GM23338 (cell line): ENCODE measurements around the gene ANKRD63. TPM values are rescaled to one million over a fixed set of nuclear protein-coding genes. Genes with fewer than 3 reads are reported as not detected.

Source experiments
- ATAC-seq: fragments of 200-7000 bp; cut with Tn5 transposase; 3 replicates; pipeline ENCODE4 v1.9.1; 2020
- DNase-seq: peaks from one replicate; pipeline ENCODE4 v3.0.0-alpha.2; 2015; ENCODE audit warnings: low spot score
- H2AFZ ChIP-seq: fragments of 200-600 bp; sonication (generic); 2 replicates; pipeline ENCODE4 v1.8.0; 2016; ENCODE audit warnings: antibody characterized with exemption, mild to moderate bottlenecking, moderate library complexity
- H3F3A ChIP-seq: fragments of 200-600 bp; sonication (generic); replicated peaks from 2 replicates; pipeline ENCODE4 v1.8.0; 2017; ENCODE audit warnings: antibody characterized with exemption, mixed run types, low read depth
- H3K27ac ChIP-seq: fragments of 200-600 bp; sonication (generic); 2 replicates; pipeline ENCODE4 v1.6.1; 2016; ENCODE audit warnings: low read depth
- H3K27me3 ChIP-seq: fragments of 200-600 bp; sonication (generic); 2 replicates; pipeline ENCODE4 v1.8.0; 2016; ENCODE audit warnings: mild to moderate bottlenecking, mixed run types, moderate library complexity; ENCODE audit not compliant: insufficient read depth
- H3K36me3 ChIP-seq: fragments of 200-600 bp; sonication (generic); 2 replicates; pipeline ENCODE4 v1.8.0; 2016; ENCODE audit warnings: mild to moderate bottlenecking; ENCODE audit not compliant: insufficient read depth
- H3K4me1 ChIP-seq: fragments of 200-600 bp; sonication (generic); 2 replicates; pipeline ENCODE4 v1.8.0; 2016; ENCODE audit warnings: mild to moderate bottlenecking, moderate library complexity; ENCODE audit not compliant: insufficient read depth
- H3K4me2 ChIP-seq: fragments of 200-600 bp; sonication (generic); 2 replicates; pipeline ENCODE4 v1.7.1; 2017; ENCODE audit warnings: mixed run types
- H3K4me3 ChIP-seq: fragments of 200-600 bp; sonication (generic); 2 replicates; pipeline ENCODE4 v1.6.1; 2016; ENCODE audit warnings: mixed run types
- H3K79me2 ChIP-seq: fragments of 200-600 bp; sonication (generic); replicated peaks from 2 replicates; pipeline ENCODE4 v1.8.0; 2017; ENCODE audit warnings: mild to moderate bottlenecking; ENCODE audit not compliant: insufficient read depth
- H3K9me2 ChIP-seq: fragments of 200-600 bp; sonication (generic); 2 replicates; pipeline ENCODE4 v1.8.0; 2017; ENCODE audit not compliant: insufficient read depth
- H4K20me1 ChIP-seq: fragments of 200-600 bp; sonication (generic); replicated peaks from 2 replicates; pipeline ENCODE4 v1.8.0; 2017; ENCODE audit warnings: mild to moderate bottlenecking; ENCODE audit not compliant: insufficient read depth
- H3K27ac Mint-ChIP-seq: 2 replicates; pipeline ENCODE4 v1.8.0; 2020; ENCODE audit warnings: inconsistent platforms, mild to moderate bottlenecking, moderate library complexity, mixed read lengths
- H3K27me3 Mint-ChIP-seq: 3 replicates; pipeline ENCODE4 v1.8.0; 2022; ENCODE audit warnings: low read depth, mild to moderate bottlenecking, moderate library complexity, mixed read lengths, inconsistent platforms; ENCODE audit not compliant: insufficient read depth, poor library complexity
- H3K36me3 Mint-ChIP-seq: 3 replicates; pipeline ENCODE4 v1.8.0; 2021; ENCODE audit warnings: low read depth, mild to moderate bottlenecking, inconsistent platforms, moderate library complexity, mixed read lengths
- H3K4me1 Mint-ChIP-seq: 3 replicates; pipeline ENCODE4 v1.8.0; 2020; ENCODE audit warnings: mild to moderate bottlenecking, inconsistent platforms, mixed read lengths
- H3K4me3 Mint-ChIP-seq: 3 replicates; pipeline ENCODE4 v1.8.0; 2021; ENCODE audit warnings: moderate library complexity, mild to moderate bottlenecking, inconsistent platforms, mixed read lengths
- H3K9me3 Mint-ChIP-seq: 3 replicates; pipeline ENCODE4 v1.8.0; 2020; ENCODE audit warnings: moderate library complexity, mild to moderate bottlenecking, inconsistent platforms, mixed read lengths
- CREB1 ChIP-seq: fragments of 250-450 bp; sonication (Bioruptor Pico); IDR thresholded peaks from 2 replicates; pipeline ENCODE4 v1.5.0; 2020; ENCODE audit warnings: low read depth, mild to moderate bottlenecking, moderate library complexity
- EZH2 ChIP-seq: fragments of 200-600 bp; sonication (generic); IDR thresholded peaks from one replicate; pipeline ENCODE4 v1.8.0; 2017; ENCODE audit warnings: antibody characterized with exemption, mild to moderate bottlenecking, low read depth; ENCODE audit not compliant: unreplicated experiment
- JUNB ChIP-seq: IDR thresholded peaks from one replicate; pipeline ENCODE4 v1.6.1; 2016; ENCODE audit warnings: antibody characterized with exemption; ENCODE audit not compliant: unreplicated experiment
- NANOG ChIP-seq: IDR thresholded peaks from 2 replicates; pipeline ENCODE4 v1.6.1; 2016; ENCODE audit warnings: antibody characterized with exemption, borderline replicate concordance
- REST ChIP-seq: IDR thresholded peaks from one replicate; pipeline ENCODE4 v1.6.1; 2018; ENCODE audit warnings: antibody characterized with exemption; ENCODE audit not compliant: unreplicated experiment
- ZNF462 ChIP-seq: fragments of 250-450 bp; sonication (Bioruptor Pico); IDR thresholded peaks from 2 replicates; pipeline ENCODE4 v1.5.0; 2020; ENCODE audit warnings: mild to moderate bottlenecking, moderate library complexity
- polyA plus RNA-seq: library from polyadenylated mRNA; unstranded; fragments of >200 nt; fragmentation: Nextera tagmentation; extraction: Ambion mirVana; gene quantifications from 2 replicates; pipeline ENCODE4 v1.2.1, GENCODE V29; 2016
- total RNA-seq: library from RNA; depleted of rRNA; stranded (reverse); fragments of >200 nt; shearing (Covaris generic); gene quantifications from 2 replicates; pipeline ENCODE4 v1.2.3, GENCODE V29; 2014

Gene ANKRD63
- total and polyA plus RNA-seq, 2 experiments from 2014 or later: 0.59 TPM; not detected in 1

- TF ChIP-seq ZNF462 (CRISPR knock-in tag) (no peak), JUNB (no peak), EZH2 (no peak), NANOG (no peak)
Measured at GRCh38 chr15:40287968-40288367, 5.1 kb upstream of the ANKRD63 start (continued).

GRCh38 chr15:40287505-40287904 is 4.6 kb upstream of the ANKRD63 start:
- Histone ChIP-seq H4K20me1 (no peaks in the 10 kb centered on the region), H3K27me3 (peaks cover 83% of the 10 kb centered on the region), H3K4me3 (no peak overlapping the region), H3K79me2 (no peaks in the 10 kb centered on the region), H3K9me2 (no peaks in the 10 kb centered on the region), H2AFZ (no peak overlapping the region), H3K27ac (no peak overlapping the region), H3K36me3 (no peaks in the 10 kb centered on the region), H3K4me1 (peaks cover 28% of the 10 kb centered on the region), H3F3A (peaks cover 13% of the 10 kb centered on the region; the same call in 1 of the 2 replicates), H3K4me2 (no peak overlapping the region)
- Mint-ChIP-seq H3K27me3 (peaks cover 66% of the 10 kb centered on the region), H3K9me3 (no peaks in the 10 kb centered on the region), H3K4me3 (no peak overlapping the region), H3K27ac (no peak overlapping the region), H3K4me1 (peaks cover 47% of the 10 kb centered on the region), H3K36me3 (peaks cover 2% of the 10 kb centered on the region; the same call in 1 of the 3 replicates)
- ATAC-seq (no peak), DNase-seq (no peak)
- TF ChIP-seq REST (no peak), CREB1 (CRISPR knock-in tag) (no peak), NANOG (no peak), ZNF462 (CRISPR knock-in tag) (no peak)
